Sigmoid colon (tissue), 7 donors: Measurements from ENCODE around the gene VAMP8. TPM values are rescaled to one million over a fixed set of nuclear protein-coding genes. Genes with fewer than 3 reads are reported as not detected.
"Not testable (repeated sequence)": the region's sequence is repeated elsewhere in the genome, so short reads cannot be mapped to it uniquely, and the experiment has no call there.

Source experiments
- DNase-seq: peaks from one replicate; pipeline ENCODE4 v3.0.0-alpha.2; 2019
- H3K27ac ChIP-seq, 4 donors: fragments of 200-600 bp; sonication (generic); one replicate each; pipeline ENCODE4 v1.5.1; 2016 to 2019; ENCODE audit warnings: mild to moderate bottlenecking in 1 of 4
- H3K27me3 ChIP-seq, 3 donors: fragments of 200-600 bp; sonication (generic); one replicate each; pipeline ENCODE4 v1.5.1; 2019; ENCODE audit warnings: mild to moderate bottlenecking in 1 of 3
- H3K36me3 ChIP-seq, 4 donors: fragments of 200-600 bp; sonication (generic); one replicate each; pipeline ENCODE4 v1.5.1; 2016 to 2019
- H3K4me1 ChIP-seq, 4 donors: fragments of 200-600 bp; sonication (generic); one replicate each; pipeline ENCODE4 v1.5.1; 2017 to 2019
- H3K4me3 ChIP-seq, 4 donors: fragments of 200-600 bp; sonication (generic); one replicate each; pipeline ENCODE4 v1.5.1; 2017 to 2019; ENCODE audit warnings: mild to moderate bottlenecking in 2 of 4, moderate library complexity in 1 of 4
- H3K9me3 ChIP-seq, 4 donors: fragments of 200-600 bp in 3 of 4; sonication (generic) in 3 of 4; one replicate each; pipeline versions ENCODE4 v1.5.1 to v1.6.1; 2013 to 2019
- EP300 ChIP-seq, 4 donors: sonication (generic); formaldehyde crosslinking; IDR thresholded peaks; one replicate each; pipeline ENCODE4 v1.6.1; 2017; ENCODE audit warnings: antibody characterized with exemption in 4 of 4
- POLR2A ChIP-seq, 2 donors: fragments of 450-650 bp; IDR thresholded peaks; one replicate each; pipeline ENCODE4 v1.6.1; 2016; ENCODE audit warnings: antibody characterized with exemption in 2 of 2, mild to moderate bottlenecking in 2 of 2, moderate library complexity in 2 of 2
- POLR2AphosphoS5 ChIP-seq, 4 donors: sonication (generic); formaldehyde crosslinking; IDR thresholded peaks; one replicate each; pipeline ENCODE4 v1.6.1; 2017; ENCODE audit warnings: antibody characterized with exemption in 4 of 4
- WGBS, 2 donors: extraction: QIAGEN DNeasy Blood & Tissue Kit; methylation state at CpG; one replicate each; pipeline ENCODE4 v1.1.7; 2013; 5-methylcytosine and 5-hydroxymethylcytosine counted together
- intact Hi-C: fragments of 100-400 bp; cut with DNase I; formaldehyde crosslinking; loops from one replicate; pipeline ENCODE4 v1.15.1; 2023
- polyA plus RNA-seq, 3 donors: library from polyadenylated mRNA; stranded (reverse); fragments of 200-250 nt; gene quantifications; one replicate each; pipeline ENCODE4 v1.2.3, GENCODE V29; 2013
- total RNA-seq, 4 donors: library from RNA; depleted of rRNA; stranded (reverse); fragments of >200 nt; gene quantifications; one replicate each; pipeline ENCODE4 v1.1.0, GENCODE V29; 2016
- TF ChIP-seq, protein P1 (sequence below), 4 experiments: fragments of 450-650 bp in 3 of 4; fragments of 200-600 bp in 1 of 4; IDR thresholded peaks; one replicate each; pipeline ENCODE4 v1.5.1; 2016 to 2019; ENCODE audit warnings: antibody characterized with exemption in 4 of 4, mild to moderate bottlenecking in 3 of 4, moderate library complexity in 2 of 4
- donor health status: healthy with polysubstance abuse.
- donor health status: Bipolar disorder and iron deficiency.
- donor health status: healthy.

The VAMP8 gene
- total and polyA plus RNA-seq, 7 donors = 1.9 to 941 (median 33.3) TPM

DNA sequence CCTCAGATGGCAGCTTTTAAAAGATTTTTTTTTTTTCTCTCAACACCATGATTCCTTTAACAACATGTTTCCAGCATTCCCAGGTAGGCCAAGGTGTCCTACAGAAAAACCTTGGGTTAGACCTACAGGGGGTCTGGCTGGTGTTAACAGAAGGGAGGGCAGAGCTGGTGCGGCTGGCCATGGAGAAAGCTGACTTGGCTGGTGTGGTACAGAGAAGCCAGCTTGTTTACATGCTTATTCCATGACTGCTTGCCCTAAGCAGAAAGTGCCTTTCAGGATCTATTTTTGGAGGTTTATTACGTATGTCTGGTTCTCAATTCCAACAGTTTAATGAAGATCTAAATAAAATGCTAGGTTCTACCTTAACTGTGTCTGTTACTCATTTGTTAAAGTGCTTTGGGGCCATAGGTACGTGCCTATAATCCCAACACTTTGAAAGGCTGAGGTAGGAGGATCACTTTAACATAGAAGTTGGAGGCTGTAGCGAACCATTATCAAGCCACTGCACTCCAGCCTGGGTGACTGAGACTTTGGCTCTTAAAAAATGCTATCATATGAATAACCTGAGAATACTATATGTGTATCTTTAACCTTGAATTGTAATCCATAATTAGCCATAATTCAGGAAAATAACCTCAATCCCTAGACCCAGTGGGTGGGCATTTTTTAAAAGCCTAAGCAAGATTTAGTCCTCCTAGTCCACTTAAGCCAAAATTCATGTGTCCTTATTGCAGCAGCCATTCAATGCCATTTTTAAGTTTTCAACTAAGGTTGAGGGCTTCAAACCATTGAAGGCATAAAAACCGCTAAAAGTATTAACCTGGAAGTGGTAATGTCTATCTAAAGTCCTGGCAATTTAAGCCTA is 32.2 kb upstream of the VAMP8 start:
- intact Hi-C loops, H3K9me3 ChIP-seq, DNase-seq, H3K4me3 ChIP-seq, H3K27me3 ChIP-seq: not testable (repeated sequence)
- H3K27ac ChIP-seq = peak overlapping the region; percentile 34 to 100 (median 78)
- 86 to 90% methylated on average over 5 of the region's 5 CpGs for WGBS, 2 donors
- H3K36me3 ChIP-seq = peaks cover 34 to 77% (median 39%) of the 10 kb centered on the region in 4 donors
- peaks cover 0 to 50% (median 44%) of the 10 kb centered on the region in 4 donors for H3K4me1 ChIP-seq
- TF ChIP-seq POLR2AphosphoS5 (IDR thresholded peaks at IDR 0.05) = peak in 1 of 4 donors; percentile 25

DNA sequence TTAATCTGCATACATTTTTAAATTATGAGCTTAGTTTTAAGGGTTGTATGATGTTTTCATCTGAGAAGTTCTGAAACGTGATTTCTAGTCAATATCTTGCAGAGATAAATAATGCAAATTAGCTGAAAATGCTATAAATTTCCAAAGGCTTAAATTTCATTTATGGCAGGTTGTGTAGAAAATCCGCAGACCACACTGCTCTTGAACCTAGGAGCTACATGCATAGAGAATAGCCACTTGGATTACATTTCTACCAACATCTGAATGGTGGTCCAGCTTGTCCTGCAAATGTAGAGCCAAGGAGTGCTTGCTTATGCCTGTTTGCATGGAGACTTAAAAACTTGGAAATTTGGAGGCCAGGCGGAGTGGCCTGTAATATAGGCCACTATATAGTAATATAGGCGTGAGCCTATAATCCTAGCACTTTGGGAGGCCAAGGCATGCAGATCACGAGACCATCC is 31.6 kb upstream of the VAMP8 start:
- 83 to 86% methylated on average over 5 of the region's 5 CpGs for WGBS, 2 donors
- DNase-seq = no peak
- no peaks in the 10 kb centered on the region for H3K9me3 ChIP-seq
- H3K27me3 ChIP-seq = no peaks in the 10 kb centered on the region
- peaks cover 0 to 47% (median 39%) of the 10 kb centered on the region in 4 donors for H3K4me1 ChIP-seq
- no peak overlapping the region for H3K4me3 ChIP-seq
- intact Hi-C loops = no loop called here
- peak overlapping the region in 3 of 4 donors; percentile 14 to 100 (median 99) for H3K27ac ChIP-seq
- H3K36me3 ChIP-seq = peaks cover 34 to 81% (median 44%) of the 10 kb centered on the region in 4 donors
- TF ChIP-seq POLR2A (IDR thresholded peaks at IDR 0.05) (no peak), POLR2AphosphoS5 (IDR thresholded peaks at IDR 0.05) (no peak), EP300 (IDR thresholded peaks at IDR 0.05) (no peak)
- TF ChIP-seq, protein P1, sequence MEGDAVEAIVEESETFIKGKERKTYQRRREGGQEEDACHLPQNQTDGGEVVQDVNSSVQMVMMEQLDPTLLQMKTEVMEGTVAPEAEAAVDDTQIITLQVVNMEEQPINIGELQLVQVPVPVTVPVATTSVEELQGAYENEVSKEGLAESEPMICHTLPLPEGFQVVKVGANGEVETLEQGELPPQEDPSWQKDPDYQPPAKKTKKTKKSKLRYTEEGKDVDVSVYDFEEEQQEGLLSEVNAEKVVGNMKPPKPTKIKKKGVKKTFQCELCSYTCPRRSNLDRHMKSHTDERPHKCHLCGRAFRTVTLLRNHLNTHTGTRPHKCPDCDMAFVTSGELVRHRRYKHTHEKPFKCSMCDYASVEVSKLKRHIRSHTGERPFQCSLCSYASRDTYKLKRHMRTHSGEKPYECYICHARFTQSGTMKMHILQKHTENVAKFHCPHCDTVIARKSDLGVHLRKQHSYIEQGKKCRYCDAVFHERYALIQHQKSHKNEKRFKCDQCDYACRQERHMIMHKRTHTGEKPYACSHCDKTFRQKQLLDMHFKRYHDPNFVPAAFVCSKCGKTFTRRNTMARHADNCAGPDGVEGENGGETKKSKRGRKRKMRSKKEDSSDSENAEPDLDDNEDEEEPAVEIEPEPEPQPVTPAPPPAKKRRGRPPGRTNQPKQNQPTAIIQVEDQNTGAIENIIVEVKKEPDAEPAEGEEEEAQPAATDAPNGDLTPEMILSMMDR (IDR thresholded peaks at IDR 0.05) = no peak

DNA sequence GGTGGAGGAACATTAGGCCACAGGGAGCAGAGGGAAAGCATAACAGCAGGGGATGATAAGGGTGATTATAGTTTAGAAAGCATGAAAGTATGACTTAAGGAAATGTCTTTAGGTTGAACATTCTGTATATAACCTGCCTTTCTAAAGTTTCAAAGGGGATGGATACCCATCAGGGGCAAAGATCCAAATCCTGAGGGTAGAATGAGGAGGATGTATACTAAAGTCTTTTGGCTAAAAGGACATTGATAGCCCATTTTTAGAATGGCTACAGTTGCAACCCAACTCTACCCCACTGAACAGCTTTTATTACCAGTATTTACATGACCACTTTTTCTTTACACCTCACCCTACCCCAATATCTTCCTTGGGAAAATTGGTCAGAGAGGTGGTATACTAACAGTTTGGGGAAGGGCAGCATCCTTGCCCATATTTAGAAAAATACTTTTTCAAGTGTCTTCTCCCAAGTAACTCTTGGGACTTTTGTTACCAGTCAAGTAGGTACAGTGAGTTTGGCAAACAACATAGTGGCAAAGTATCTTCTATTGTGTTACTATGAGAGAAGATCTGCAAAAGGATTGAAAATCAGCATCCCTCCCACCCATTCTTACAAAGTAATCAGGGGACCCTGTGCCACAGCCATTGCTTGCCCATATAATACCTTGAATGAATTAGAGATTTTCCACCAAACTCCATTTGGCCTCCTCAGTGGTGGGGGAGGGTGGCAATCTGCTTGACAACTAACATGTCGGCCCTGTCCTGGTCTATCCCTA is 30.1 kb upstream of the VAMP8 start:
- intact Hi-C loops = no loop called here
- peaks cover 23 to 78% (median 37%) of the 10 kb centered on the region in 4 donors for H3K36me3 ChIP-seq

DNA sequence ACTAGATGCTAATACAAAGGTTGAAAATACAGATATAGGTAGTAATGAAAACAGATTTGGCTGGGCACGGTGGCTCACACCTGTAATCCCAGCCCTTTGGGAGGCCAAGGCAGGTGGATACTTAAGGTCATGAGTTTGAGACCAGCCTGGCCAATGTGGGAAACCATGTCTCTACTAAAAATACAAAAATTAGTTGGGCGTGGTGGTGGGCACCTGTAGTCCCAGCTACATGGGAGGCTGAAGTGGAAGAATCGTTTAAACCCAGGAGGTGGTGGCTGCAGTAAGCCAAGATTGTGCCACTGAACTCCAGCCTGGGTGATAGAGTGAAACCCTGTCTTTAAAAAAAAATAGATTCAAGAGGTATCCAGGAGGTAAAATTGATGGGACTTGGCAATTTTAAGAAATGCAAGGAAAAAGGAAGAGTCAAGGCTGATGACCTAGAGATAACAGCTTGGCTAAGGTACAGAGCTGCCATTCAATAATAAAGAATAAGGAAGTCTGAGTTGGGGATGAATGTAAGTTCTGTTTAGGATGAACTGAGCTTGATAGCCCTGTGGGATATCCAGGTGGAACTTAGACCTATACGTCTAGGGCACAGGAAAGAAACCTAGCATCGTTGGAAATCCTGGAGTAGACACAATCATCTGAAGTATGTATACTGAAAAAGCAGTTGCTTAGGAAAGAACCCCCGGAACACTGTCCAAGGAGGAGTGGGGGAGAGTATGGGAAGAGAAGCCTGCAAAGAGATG is 29.4 kb upstream of the VAMP8 start:
- WGBS, 2 donors = 61 to 75% methylated on average over 6 of the region's 6 CpGs
- H3K4me1 ChIP-seq = peaks cover 0 to 25% (median 17%) of the 10 kb centered on the region in 4 donors
- peaks cover 19 to 78% (median 36%) of the 10 kb centered on the region in 4 donors for H3K36me3 ChIP-seq
- H3K27ac ChIP-seq = peak overlapping the region in 3 of 4 donors; percentile 14 to 100 (median 99)
- TF ChIP-seq POLR2AphosphoS5 (IDR thresholded peaks at IDR 0.05) (peak in 2 of 4 donors; percentile 5 to 14), POLR2A (IDR thresholded peaks at IDR 0.05) (no peak), EP300 (IDR thresholded peaks at IDR 0.05) (no peak)
- TF ChIP-seq, protein P1 (IDR thresholded peaks at IDR 0.05) = no peak
- no peak overlapping the region for H3K4me3 ChIP-seq
- intact Hi-C loops = no loop called here
- no peak for DNase-seq
- no peaks in the 10 kb centered on the region for H3K9me3 ChIP-seq
- no peaks in the 10 kb centered on the region for H3K27me3 ChIP-seq

More for the DNA sequence above, 30.1 kb upstream of the VAMP8 start:
- peaks cover 0 to 32% (median 25%) of the 10 kb centered on the region in 4 donors for H3K4me1 ChIP-seq
- H3K27ac ChIP-seq = peak overlapping the region in 2 of 4 donors; percentile 99 to 100
- 83 to 91% methylated on average over 1 of the region's 1 CpG for WGBS, 2 donors
- H3K9me3 ChIP-seq = no peaks in the 10 kb centered on the region
- TF ChIP-seq EP300 (IDR thresholded peaks at IDR 0.05) (no peak), POLR2AphosphoS5 (IDR thresholded peaks at IDR 0.05) (peak in 2 of 4 donors; percentile 14 to 43)
- DNase-seq = no peak
- H3K27me3 ChIP-seq = no peaks in the 10 kb centered on the region
- no peak overlapping the region for H3K4me3 ChIP-seq

DNA sequence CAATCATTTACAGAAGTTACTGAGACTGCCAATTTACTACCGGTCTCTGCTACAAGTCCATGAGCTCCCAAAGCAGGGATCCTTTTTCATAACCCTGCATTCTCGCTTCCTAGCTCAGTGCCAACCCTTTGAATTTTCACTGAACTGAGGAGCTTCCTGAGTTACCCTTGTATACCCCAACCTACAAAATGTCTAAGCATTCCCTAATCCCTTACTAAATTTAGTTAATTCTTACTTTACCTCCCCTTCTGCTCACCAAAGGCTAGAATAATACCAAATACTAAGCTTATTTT is 28.8 kb upstream of the VAMP8 start:
- 74 to 76% methylated on average over 2 of the region's 2 CpGs for WGBS, 2 donors
- H3K9me3 ChIP-seq = no peaks in the 10 kb centered on the region
- intact Hi-C loops = no loop called here
- no peaks in the 10 kb centered on the region for H3K27me3 ChIP-seq
- peaks cover 0 to 20% (median 12%) of the 10 kb centered on the region in 4 donors for H3K4me1 ChIP-seq
- DNase-seq = no peak
- TF ChIP-seq POLR2AphosphoS5 (IDR thresholded peaks at IDR 0.05) (no peak), POLR2A (IDR thresholded peaks at IDR 0.05) (no peak), EP300 (IDR thresholded peaks at IDR 0.05) (no peak)
- TF ChIP-seq, protein P1 (IDR thresholded peaks at IDR 0.05) = no peak
- no peak overlapping the region for H3K4me3 ChIP-seq
- peaks cover 16 to 78% (median 36%) of the 10 kb centered on the region in 4 donors for H3K36me3 ChIP-seq
- H3K27ac ChIP-seq = peak overlapping the region in 1 of 4 donors; percentile 100
